Measurements from ENCODE around the gene ITIH5. TPM values are rescaled to one million over a fixed set of nuclear protein-coding genes. Genes with fewer than 3 reads are reported as not detected.
A peak's percentile ranks its signal among the peaks of the same experiment; 100 is the strongest.

The ITIH5 gene
- total RNA-seq, 1 donor from 2014 or later: 34.0 TPM

DNA sequence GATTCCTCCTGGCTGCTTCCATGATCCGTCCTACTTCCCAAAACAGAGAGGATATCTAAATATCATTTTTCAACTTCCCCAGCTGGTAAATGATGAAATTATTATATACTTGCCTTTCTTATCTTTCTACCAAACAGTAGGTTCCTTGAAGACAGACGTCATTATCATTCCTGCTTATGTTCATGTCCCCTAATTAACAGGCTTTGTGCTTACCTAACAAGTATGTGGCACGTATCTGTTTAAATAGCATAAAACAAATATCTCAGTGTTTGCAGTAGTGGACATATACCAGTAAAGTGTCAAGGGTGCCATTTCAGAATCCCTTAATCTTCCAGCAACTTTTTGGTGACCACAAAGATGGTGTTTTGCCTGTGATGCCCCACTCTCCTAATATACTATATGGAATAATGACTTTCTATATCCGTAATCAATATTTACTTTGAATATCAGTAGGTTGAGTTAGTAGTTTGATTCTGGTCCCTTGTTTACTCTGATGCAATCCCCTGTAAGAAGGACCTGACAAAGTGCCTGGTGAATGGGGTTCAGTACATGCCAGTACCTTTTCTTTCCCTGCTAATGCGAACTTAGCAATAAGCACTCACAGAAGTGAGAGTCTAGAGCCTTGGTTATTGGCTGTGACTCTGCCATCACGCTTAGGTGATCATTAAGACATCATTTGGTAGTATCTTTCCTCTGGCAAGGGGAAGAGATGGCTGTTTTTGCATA, 124.4 kb downstream of the ITIH5 start:
- Mint-ChIP-seq H3K4me1 (ENCODE audit: unreplicated experiment) (peaks cover 76% of the 10 kb centered on the region), H3K4me3 (no peak overlapping the region), H3K27me3 (peaks cover 7% of the 10 kb centered on the region), H3K9me3 (peaks cover 19% of the 10 kb centered on the region), H3K36me3 (peaks cover 16% of the 10 kb centered on the region), H3K27ac (peak overlapping the region; percentile 82)
- no peak for DNase-seq (ENCODE audit: extremely low spot score, unreplicated experiment)
- TF ChIP-seq, protein P1, sequence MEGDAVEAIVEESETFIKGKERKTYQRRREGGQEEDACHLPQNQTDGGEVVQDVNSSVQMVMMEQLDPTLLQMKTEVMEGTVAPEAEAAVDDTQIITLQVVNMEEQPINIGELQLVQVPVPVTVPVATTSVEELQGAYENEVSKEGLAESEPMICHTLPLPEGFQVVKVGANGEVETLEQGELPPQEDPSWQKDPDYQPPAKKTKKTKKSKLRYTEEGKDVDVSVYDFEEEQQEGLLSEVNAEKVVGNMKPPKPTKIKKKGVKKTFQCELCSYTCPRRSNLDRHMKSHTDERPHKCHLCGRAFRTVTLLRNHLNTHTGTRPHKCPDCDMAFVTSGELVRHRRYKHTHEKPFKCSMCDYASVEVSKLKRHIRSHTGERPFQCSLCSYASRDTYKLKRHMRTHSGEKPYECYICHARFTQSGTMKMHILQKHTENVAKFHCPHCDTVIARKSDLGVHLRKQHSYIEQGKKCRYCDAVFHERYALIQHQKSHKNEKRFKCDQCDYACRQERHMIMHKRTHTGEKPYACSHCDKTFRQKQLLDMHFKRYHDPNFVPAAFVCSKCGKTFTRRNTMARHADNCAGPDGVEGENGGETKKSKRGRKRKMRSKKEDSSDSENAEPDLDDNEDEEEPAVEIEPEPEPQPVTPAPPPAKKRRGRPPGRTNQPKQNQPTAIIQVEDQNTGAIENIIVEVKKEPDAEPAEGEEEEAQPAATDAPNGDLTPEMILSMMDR (conservative IDR thresholded peaks at IDR 0.05): no peak

DNA sequence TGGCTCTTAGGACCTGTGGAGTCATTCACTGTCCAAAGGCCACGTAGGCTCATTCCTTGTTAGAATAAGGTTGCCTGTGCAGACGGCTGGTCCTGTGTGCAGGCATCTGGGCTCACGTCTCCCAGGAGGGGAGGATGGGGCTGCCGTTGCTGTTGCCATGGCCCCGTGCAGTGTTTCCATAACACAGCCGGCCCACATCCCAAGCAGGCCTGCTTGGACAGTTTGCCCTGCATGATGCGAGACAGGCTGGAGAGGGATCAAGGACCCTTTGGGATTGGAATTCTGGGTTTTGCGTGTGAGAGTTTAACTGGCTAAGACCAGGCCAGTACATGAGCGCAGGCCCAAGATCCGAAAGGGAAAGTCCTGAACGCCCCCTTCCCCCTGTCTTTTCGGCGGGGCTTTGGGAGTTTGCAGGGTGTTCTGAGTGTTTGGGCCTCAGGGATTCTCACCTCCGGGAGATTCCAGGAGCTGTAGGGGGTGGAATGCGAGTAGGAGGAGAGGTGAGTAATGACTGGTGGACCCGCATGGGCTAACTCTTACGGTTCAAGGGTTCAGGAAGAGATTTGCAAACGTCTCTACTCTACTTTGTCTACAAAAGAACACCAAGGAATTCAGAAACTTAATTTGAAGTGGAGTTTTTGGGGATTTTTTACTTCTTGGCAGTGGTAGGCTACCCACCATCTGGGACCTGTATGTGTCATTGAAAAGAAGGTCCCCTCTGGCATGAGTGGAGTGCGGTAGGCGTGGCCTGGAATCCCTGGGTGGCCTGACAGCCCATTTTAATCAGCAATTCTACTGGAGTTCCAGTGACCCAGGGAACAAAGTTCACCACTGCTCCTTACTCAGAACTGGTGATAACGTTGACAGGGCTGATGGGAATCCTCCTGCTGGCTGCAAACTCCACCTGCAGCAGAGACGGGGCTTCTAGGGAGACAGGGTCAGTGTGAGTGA, 125.4 kb downstream of the ITIH5 start:
- TF ChIP-seq, protein P1 (conservative IDR thresholded peaks at IDR 0.05): peak; percentile 13
- peaks cover 7% of the 10 kb centered on the region for H3K27me3 Mint-ChIP-seq
- peaks cover 67% of the 10 kb centered on the region for H3K4me1 Mint-ChIP-seq (ENCODE audit: unreplicated experiment)
- peaks cover 16% of the 10 kb centered on the region for H3K36me3 Mint-ChIP-seq
- H3K27ac Mint-ChIP-seq: peak overlapping the region; percentile 82
- H3K9me3 Mint-ChIP-seq: peaks cover 19% of the 10 kb centered on the region
- no peak for DNase-seq (ENCODE audit: extremely low spot score, unreplicated experiment)
- peak overlapping the region; percentile 70 for H3K4me3 Mint-ChIP-seq

DNA sequence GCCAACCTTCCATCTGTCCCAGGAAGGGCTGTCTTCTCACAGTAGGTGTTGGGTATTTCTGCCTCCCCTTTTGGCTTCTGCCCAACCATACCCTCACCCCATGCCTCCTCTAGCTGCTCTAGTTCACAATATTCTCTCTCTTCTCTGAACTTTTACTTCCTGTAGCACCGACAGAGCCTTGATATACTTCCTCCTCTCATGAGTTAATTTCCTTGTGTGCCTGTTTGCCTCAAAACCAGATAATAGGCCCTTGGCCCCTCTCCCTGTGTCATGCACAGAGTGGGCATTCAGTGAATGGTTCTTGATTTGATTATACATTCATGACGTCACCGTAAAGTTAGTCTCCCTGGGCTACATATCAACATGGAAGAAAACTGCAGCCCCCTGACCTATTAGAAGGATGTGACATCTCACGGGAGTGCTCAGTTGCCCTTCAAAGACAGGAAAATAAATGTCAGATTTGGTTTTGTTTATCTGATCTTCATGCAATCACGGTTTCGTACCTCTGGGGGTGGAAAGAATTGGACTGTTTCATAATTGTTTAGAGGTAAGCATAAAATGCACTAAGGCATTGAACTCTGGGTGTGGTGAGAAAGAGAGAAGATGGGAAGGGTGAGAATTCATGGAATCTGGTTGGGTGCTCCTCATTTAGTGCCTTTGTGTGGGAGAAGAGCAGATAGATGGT, 127.7 kb downstream of the ITIH5 start:
- no peak for DNase-seq (ENCODE audit: extremely low spot score, unreplicated experiment)
- TF ChIP-seq, protein P1 (conservative IDR thresholded peaks at IDR 0.05): no peak
- Mint-ChIP-seq H3K9me3 (peaks cover 19% of the 10 kb centered on the region), H3K27me3 (peaks cover 11% of the 10 kb centered on the region), H3K4me3 (peak overlapping the region; percentile 9), H3K4me1 (ENCODE audit: unreplicated experiment) (peaks cover 59% of the 10 kb centered on the region), H3K27ac (peak overlapping the region; percentile 3), H3K36me3 (peaks cover 16% of the 10 kb centered on the region)

DNA sequence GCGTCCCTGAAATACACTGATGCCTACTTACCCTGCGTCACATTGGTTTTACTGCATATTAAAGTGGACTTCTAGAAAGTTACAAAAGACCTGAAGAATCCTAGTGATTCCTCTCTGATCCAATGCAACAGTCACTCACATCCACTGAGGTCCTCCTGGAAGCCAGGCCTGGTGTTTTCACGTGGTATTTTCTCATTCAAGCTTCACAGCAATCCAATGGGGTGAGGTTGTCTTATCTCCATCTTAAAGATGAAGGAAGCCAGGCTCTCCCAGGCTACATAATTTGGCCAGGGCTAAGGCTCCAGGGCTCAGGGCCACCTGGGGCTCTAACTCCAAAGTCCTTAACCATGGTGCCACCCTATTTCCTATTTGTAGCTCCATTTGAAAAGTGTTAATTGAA, 129.6 kb downstream of the ITIH5 start:
- DNase-seq (ENCODE audit: extremely low spot score, unreplicated experiment): no peak
- H3K27ac Mint-ChIP-seq: peak overlapping the region; percentile 67
- peaks cover 56% of the 10 kb centered on the region for H3K4me1 Mint-ChIP-seq (ENCODE audit: unreplicated experiment)
- H3K27me3 Mint-ChIP-seq: peaks cover 20% of the 10 kb centered on the region
- TF ChIP-seq, protein P1 (conservative IDR thresholded peaks at IDR 0.05): no peak
- H3K4me3 Mint-ChIP-seq: no peak overlapping the region
- H3K9me3 Mint-ChIP-seq: peaks cover 19% of the 10 kb centered on the region
- H3K36me3 Mint-ChIP-seq: peaks cover 16% of the 10 kb centered on the region

DNA sequence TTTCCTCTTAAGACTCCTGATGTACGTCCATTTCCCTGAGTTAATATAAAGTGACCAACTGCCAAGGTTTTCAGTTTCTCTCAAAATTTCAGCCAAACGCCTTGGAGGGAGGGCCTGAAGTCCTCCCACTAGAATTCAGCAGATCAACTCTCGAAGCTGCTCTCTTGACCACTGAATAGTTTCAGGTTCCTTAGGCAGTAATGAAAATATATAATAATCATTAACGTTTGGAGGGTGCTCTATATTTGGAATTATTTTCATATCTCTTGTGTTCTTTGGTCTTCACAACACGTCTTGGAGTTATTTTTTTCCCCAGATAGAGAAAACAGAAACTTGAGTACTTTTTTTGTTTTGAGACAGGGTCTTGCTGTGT, 132.3 kb downstream of the ITIH5 start:
- H3K27ac Mint-ChIP-seq: no peak overlapping the region
- peaks cover 50% of the 10 kb centered on the region for H3K4me1 Mint-ChIP-seq (ENCODE audit: unreplicated experiment)
- H3K4me3 Mint-ChIP-seq: no peak overlapping the region
- peaks cover 17% of the 10 kb centered on the region for H3K9me3 Mint-ChIP-seq
- H3K27me3 Mint-ChIP-seq: peaks cover 35% of the 10 kb centered on the region
- TF ChIP-seq, protein P1 (conservative IDR thresholded peaks at IDR 0.05): no peak
- H3K36me3 Mint-ChIP-seq: peaks cover 15% of the 10 kb centered on the region
- DNase-seq (ENCODE audit: extremely low spot score, unreplicated experiment): no peak
